Ovary (tissue), 3 donors: ENCODE results near the gene LSS.

ENCODE experiments used
- POLR2A ChIP-seq: fragments of 450-650 bp; IDR thresholded peaks from one replicate; pipeline ENCODE4 v1.6.1; 2017; ENCODE audit warnings: antibody characterized with exemption, mild to moderate bottlenecking, moderate library complexity
- TF ChIP-seq, protein P1 (sequence below), 3 donors: fragments of 450-650 bp in 2 of 3; fragments of 200-600 bp in 1 of 3; IDR thresholded peaks; one replicate each; pipeline versions ENCODE4 v1.5.1 to v1.8.0; 2016 to 2022; ENCODE audit warnings: antibody characterized with exemption in 3 of 3, mild to moderate bottlenecking in 1 of 3
- donor health status: DM: no; HTN: no; CAD: no.

DNA sequence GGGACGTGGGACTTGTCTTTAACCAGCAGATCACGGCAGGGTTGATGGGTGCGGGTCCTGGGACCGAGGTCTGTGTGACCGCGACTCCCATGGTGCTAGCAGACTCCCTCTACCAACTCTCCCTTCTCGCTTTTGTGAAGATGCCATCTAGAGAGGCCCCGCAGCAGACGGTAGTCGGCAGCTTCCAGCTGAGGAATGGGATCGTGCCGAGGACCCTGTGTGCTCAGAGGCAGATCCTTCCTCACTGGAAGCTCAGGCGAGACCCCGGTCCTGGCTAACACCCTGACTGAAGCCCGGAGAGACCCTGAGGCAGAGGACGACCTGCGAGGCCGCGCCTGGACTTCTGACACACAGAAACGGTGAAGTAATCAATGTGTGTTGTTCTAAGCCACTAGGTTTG lies 31.8 kb downstream of the LSS start:
- no peak for TF ChIP-seq POLR2A
- TF ChIP-seq, protein P1, sequence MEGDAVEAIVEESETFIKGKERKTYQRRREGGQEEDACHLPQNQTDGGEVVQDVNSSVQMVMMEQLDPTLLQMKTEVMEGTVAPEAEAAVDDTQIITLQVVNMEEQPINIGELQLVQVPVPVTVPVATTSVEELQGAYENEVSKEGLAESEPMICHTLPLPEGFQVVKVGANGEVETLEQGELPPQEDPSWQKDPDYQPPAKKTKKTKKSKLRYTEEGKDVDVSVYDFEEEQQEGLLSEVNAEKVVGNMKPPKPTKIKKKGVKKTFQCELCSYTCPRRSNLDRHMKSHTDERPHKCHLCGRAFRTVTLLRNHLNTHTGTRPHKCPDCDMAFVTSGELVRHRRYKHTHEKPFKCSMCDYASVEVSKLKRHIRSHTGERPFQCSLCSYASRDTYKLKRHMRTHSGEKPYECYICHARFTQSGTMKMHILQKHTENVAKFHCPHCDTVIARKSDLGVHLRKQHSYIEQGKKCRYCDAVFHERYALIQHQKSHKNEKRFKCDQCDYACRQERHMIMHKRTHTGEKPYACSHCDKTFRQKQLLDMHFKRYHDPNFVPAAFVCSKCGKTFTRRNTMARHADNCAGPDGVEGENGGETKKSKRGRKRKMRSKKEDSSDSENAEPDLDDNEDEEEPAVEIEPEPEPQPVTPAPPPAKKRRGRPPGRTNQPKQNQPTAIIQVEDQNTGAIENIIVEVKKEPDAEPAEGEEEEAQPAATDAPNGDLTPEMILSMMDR (IDR thresholded peaks at IDR 0.05): no peak
